Tibial nerve (tissue), 4 donors: ENCODE measurements around the gene KCNMA1. TPM values are rescaled to one million over a fixed set of nuclear protein-coding genes. Genes with fewer than 3 reads are reported as not detected.

Experiments
- DNase-seq, 2 donors: peaks; one replicate each; pipeline ENCODE4 v3.0.0-alpha.2; 2019; ENCODE audit warnings: low spot score in 2 of 2
- H3K27ac ChIP-seq, 4 donors: fragments of 200-600 bp; sonication (generic) in 3 of 4; one replicate each; pipeline ENCODE4 v1.5.1; 2017 to 2019; ENCODE audit warnings: mild to moderate bottlenecking in 1 of 4
- H3K27me3 ChIP-seq, 2 donors: fragments of 200-600 bp; sonication (generic) in 1 of 2; one replicate each; pipeline versions ENCODE4 v1.5.1 to v1.6.0; 2017 to 2019
- H3K36me3 ChIP-seq, 3 donors: fragments of 200-600 bp; sonication (generic); one replicate each; pipeline ENCODE4 v1.5.1; 2018 to 2019
- H3K4me1 ChIP-seq, 4 donors: fragments of 200-600 bp; sonication (generic) in 3 of 4; one replicate each; pipeline ENCODE4 v1.5.1; 2017 to 2019
- H3K4me3 ChIP-seq, 4 donors: fragments of 200-600 bp; sonication (generic) in 3 of 4; one replicate each; pipeline ENCODE4 v1.5.1; 2017 to 2019; ENCODE audit warnings: mild to moderate bottlenecking in 1 of 4, moderate library complexity in 1 of 4
- H3K9me3 ChIP-seq, 4 donors: fragments of 200-600 bp; sonication (generic) in 3 of 4; one replicate each; pipeline ENCODE4 v1.5.1; 2017 to 2019
- EP300 ChIP-seq, 2 donors: sonication (generic); formaldehyde crosslinking; IDR thresholded peaks; one replicate each; pipeline ENCODE4 v1.6.1; 2017; ENCODE audit warnings: antibody characterized with exemption in 2 of 2, mild to moderate bottlenecking in 1 of 2
- POLR2A ChIP-seq, 2 donors: fragments of 450-650 bp; IDR thresholded peaks; one replicate each; pipeline ENCODE4 v1.6.1; 2017; ENCODE audit warnings: antibody characterized with exemption in 2 of 2, mild to moderate bottlenecking in 2 of 2, moderate library complexity in 2 of 2
- WGBS, 2 donors: methylation state at CpG; one replicate each; pipeline ENCODE4 v1.1.5; 2018; 5-methylcytosine and 5-hydroxymethylcytosine counted together
- total RNA-seq, 4 donors: library from RNA; depleted of rRNA; stranded (reverse); fragments of >200 nt; gene quantifications; one replicate each; pipeline ENCODE4 v1.1.0, GENCODE V29; 2016
- TF ChIP-seq, protein P1 (sequence below), 5 experiments: fragments of 200-600 bp in 3 of 5; fragments of 450-650 bp in 2 of 5; sonication (generic) in 3 of 5; IDR thresholded peaks; one replicate each; pipeline ENCODE4 v1.5.1; 2016 to 2019; ENCODE audit warnings: antibody characterized with exemption in 5 of 5, mild to moderate bottlenecking in 3 of 5, moderate library complexity in 2 of 5

Gene KCNMA1
- total RNA-seq, 4 donors from 2014 or later: 10.2 to 19.9 (median 13.7) TPM

DNA sequence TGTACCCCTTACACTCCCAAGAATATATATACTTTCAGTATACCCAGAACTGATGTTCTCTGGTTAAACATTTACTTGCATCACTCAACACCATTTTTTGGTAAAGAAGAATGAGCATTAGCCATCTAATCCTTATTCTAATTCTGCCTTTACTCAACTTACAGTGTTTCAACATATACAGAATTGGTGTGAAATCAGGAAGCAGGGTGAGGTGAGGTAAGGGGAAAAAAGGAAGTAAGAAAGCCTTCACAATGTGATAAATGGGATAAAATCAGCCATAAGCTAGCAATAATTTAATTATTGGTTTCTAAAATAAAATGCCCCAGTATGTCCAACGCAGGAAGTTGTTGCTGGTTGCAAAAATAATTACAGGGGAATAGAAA lies 605.4 kb downstream of the KCNMA1 start:
- no peak overlapping the region for H3K27ac ChIP-seq
- TF ChIP-seq, protein P1, sequence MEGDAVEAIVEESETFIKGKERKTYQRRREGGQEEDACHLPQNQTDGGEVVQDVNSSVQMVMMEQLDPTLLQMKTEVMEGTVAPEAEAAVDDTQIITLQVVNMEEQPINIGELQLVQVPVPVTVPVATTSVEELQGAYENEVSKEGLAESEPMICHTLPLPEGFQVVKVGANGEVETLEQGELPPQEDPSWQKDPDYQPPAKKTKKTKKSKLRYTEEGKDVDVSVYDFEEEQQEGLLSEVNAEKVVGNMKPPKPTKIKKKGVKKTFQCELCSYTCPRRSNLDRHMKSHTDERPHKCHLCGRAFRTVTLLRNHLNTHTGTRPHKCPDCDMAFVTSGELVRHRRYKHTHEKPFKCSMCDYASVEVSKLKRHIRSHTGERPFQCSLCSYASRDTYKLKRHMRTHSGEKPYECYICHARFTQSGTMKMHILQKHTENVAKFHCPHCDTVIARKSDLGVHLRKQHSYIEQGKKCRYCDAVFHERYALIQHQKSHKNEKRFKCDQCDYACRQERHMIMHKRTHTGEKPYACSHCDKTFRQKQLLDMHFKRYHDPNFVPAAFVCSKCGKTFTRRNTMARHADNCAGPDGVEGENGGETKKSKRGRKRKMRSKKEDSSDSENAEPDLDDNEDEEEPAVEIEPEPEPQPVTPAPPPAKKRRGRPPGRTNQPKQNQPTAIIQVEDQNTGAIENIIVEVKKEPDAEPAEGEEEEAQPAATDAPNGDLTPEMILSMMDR (IDR thresholded peaks at IDR 0.05): no peak
- TF ChIP-seq POLR2A (IDR thresholded peaks at IDR 0.05): no peak
- DNase-seq: no peak

DNA sequence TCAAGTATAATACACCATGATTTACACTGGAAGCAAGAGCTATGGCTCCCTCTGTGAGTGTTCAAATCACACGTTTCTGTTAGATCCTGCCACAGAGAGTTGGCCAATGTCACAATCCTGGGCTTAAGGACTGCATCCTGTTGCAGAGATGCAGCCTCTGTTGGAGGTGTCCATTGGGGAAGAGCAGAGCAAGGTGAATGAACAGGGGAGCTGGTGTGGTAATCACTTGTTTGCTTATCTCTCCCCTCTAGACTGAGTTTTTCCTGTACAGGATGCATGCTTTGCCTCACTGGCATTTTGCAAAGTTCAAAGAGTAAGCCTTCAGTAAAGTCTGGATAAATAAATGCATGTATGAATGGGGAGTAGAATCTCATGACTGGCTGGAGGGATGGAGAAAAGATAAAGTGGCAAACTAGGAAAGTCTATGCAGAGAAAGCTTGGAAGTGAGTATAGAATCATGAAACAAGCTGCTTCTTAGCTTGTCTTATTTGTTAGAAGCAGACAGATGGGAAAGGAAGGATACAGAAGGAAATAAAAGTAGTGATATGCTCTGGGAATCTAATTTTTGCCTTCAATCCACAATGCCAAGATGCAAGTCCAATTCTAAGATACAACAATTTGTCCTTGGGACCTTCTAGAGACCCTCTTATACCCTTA lies 605.9 kb downstream of the KCNMA1 start:
- Histone ChIP-seq H3K36me3 (no peaks in the 10 kb centered on the region), H3K4me1 (peaks cover 0 to 8% (median 3%) of the 10 kb centered on the region in 4 donors), H3K4me3 (no peak overlapping the region), H3K9me3 (no peaks in the 10 kb centered on the region), H3K27me3 (no peaks in the 10 kb centered on the region), H3K27ac (no peak overlapping the region)
- no peak for TF ChIP-seq EP300 (IDR thresholded peaks at IDR 0.05)
- TF ChIP-seq, protein P1 (IDR thresholded peaks at IDR 0.05): no peak
- no peak for TF ChIP-seq POLR2A (IDR thresholded peaks at IDR 0.05)
- DNase-seq: no peak
- 57 to 83% methylated on average over 1 of the region's 1 CpG for WGBS, 2 donors

More for the DNA sequence above, 605.4 kb downstream of the KCNMA1 start:
- Histone ChIP-seq H3K27me3 (no peaks in the 10 kb centered on the region), H3K9me3 (no peaks in the 10 kb centered on the region), H3K36me3 (no peaks in the 10 kb centered on the region), H3K4me1 (peaks cover 0 to 8% (median 3%) of the 10 kb centered on the region in 4 donors), H3K4me3 (no peak overlapping the region)
- 43 to 44% methylated on average over 1 of the region's 1 CpG for WGBS, 2 donors

DNA sequence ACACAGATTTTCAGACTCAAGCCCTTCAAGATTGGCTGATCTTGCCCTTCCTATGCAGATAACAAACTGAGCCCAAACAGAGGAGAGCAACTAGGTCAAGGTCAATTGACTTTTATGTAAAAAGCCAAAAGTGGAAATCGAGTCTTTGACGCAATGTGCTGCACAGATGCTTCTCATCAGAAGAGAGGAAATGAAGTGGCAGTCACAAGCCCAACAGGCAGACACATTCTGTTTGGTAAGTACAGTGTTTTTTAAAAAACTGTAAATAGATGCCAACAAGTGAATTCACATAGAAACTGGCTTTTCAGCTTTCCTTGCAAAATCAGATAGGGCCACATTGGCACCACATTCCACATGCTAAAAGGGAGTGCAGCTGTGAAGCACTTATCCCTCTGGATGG lies 606.6 kb downstream of the KCNMA1 start:
- 68 to 81% methylated on average over 2 of the region's 2 CpGs for WGBS, 2 donors
- Histone ChIP-seq H3K36me3 (no peaks in the 10 kb centered on the region), H3K27me3 (no peaks in the 10 kb centered on the region), H3K27ac (no peak overlapping the region), H3K9me3 (no peaks in the 10 kb centered on the region), H3K4me3 (no peak overlapping the region), H3K4me1 (peaks cover 0 to 8% (median 3%) of the 10 kb centered on the region in 4 donors)
- DNase-seq: no peak
- TF ChIP-seq POLR2A (IDR thresholded peaks at IDR 0.05): no peak
- TF ChIP-seq EP300 (IDR thresholded peaks at IDR 0.05): no peak
- TF ChIP-seq, protein P1 (IDR thresholded peaks at IDR 0.05): no peak

DNA sequence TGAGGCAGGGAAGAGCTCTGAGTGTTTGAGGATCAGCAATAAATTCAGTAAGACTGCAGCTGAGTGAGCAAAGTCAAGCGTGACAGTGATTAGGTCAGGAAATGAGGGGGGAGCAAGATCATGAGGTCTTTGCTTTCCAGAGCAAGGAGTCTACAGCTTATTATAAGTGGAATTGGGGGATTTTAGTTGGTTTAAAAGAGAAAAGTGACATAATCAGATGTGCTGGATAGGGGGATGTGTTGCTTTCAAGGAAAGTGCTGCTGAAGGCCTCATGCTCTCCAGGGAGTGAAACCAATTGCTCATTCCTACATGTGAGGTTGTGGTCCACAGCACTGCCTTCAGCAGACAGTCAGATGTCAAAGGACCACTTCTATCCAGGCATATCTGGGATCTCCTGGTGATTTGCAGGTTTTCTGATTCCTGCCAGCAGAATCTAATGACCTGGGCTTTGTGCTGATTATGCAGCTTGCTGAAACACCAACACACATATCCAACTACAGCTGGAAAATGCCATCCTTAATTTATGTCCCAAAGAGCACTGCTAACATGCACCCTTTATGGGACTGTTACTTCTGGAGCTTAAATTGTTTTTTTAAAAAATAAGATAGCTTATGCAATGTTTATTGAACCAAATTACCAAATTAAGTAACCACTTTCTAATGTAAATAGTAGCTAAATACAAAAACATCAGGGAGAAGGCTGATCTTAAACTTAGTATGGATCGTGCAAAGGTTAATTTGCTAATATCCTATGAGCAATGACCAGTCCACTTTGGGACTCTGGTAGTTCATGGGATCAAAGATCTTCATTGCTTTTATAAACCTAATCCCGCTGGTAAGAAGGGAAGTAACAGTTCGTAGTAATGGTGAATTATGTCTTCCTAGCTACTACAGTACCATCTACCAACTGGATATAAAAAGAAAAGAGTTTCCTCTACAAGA lies 607.6 kb downstream of the KCNMA1 start:
- 86% methylated on average over 4 of the region's 4 CpGs for WGBS, 2 donors
- no peak for TF ChIP-seq POLR2A (IDR thresholded peaks at IDR 0.05)
- TF ChIP-seq, protein P1 (IDR thresholded peaks at IDR 0.05): no peak
- no peak for TF ChIP-seq EP300 (IDR thresholded peaks at IDR 0.05)
- no peaks in the 10 kb centered on the region for H3K9me3 ChIP-seq
- no peak for DNase-seq
- no peaks in the 10 kb centered on the region for H3K27me3 ChIP-seq
- no peak overlapping the region for H3K4me3 ChIP-seq
- H3K4me1 ChIP-seq: peaks cover 0 to 8% (median 3%) of the 10 kb centered on the region in 4 donors
- no peaks in the 10 kb centered on the region for H3K36me3 ChIP-seq
- H3K27ac ChIP-seq: no peak overlapping the region

DNA sequence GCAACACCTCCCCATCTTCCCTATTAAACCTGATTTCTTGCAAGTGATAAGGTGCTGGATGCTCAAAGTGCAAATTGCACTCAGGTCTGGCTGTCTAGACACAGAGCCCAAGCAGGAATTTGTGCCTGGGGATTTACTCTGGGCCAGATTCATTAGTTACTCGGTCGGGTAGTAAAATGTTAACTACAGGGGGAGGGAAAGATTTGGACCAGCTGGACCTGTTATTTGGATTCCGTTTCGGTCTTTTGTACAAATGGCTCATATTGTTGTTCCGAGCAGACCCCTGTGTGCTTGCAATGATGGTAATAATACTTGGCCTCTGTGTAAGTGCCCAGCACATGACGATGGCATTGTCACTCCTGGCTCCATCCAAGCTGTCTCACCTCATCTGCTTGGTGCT lies 609.6 kb downstream of the KCNMA1 start:
- H3K27ac ChIP-seq: no peak overlapping the region
- TF ChIP-seq EP300 (IDR thresholded peaks at IDR 0.05) (no peak), POLR2A (IDR thresholded peaks at IDR 0.05) (no peak)
- TF ChIP-seq, protein P1 (IDR thresholded peaks at IDR 0.05): no peak
- no peak for DNase-seq
- 74 to 83% methylated on average over 6 of the region's 6 CpGs for WGBS, 2 donors
- no peak overlapping the region for H3K4me3 ChIP-seq
- H3K4me1 ChIP-seq: no peaks in the 10 kb centered on the region
- H3K36me3 ChIP-seq: no peaks in the 10 kb centered on the region
- H3K27me3 ChIP-seq: no peaks in the 10 kb centered on the region
- no peaks in the 10 kb centered on the region for H3K9me3 ChIP-seq
